Endothelial cell of umbilical vein (primary cell): ENCODE results near the gene TRPV2. TPM values are rescaled to one million over a fixed set of nuclear protein-coding genes. Genes with fewer than 3 reads are reported as not detected.

Experiments
- BruUV-seq: library from RNA; stranded (reverse); fragments of 400-500 nt; replicated peaks from 2 replicates; lab custom pipeline; 2021; lab: Mats Ljungman, UMichigan
- CTCF ChIA-PET: fragments of 300-600, 350-600 bp; sonication (Branson Sonifier 250); formaldehyde crosslinking; loops from one replicate; lab custom pipeline; 2021; ENCODE audit warnings: antibody characterized with exemption, inconsistent platforms; lab: Charles Lee
- POLR2A ChIA-PET: fragments of 300-600, 350-600 bp; sonication (Branson Sonifier 250); formaldehyde crosslinking; loops from one replicate; lab custom pipeline; 2021; ENCODE audit warnings: antibody characterized with exemption, inconsistent platforms; lab: Charles Lee
- DNase-seq: peaks from one replicate; pipeline ENCODE4 v3.0.0-alpha.2; 2011; ENCODE audit warnings: low read depth, low spot score
- FAIRE-seq: peaks from 2 replicates; lab custom pipeline; 2011; peaks lifted over from hg19 to GRCh38; lab: Jason Lieb, UNC
- H2AFZ ChIP-seq: 2 replicates; pipeline ENCODE4 v1.6.0; 2012; ENCODE audit warnings: low read depth, low read length, control low read depth, inconsistent platforms
- H3K27ac ChIP-seq: 2 replicates; pipeline ENCODE4 v1.5.1; 2011; ENCODE audit warnings: low read depth, mild to moderate bottlenecking, control low read depth, low read length, moderate library complexity; ENCODE audit not compliant: insufficient read depth
- H3K27me3 ChIP-seq, 2 experiments: 2 replicates each; pipeline versions ENCODE4 v1.6.0 to v1.6.1; 2011; ENCODE audit warnings: low read length in 2 of 2, mixed read lengths in 1 of 2; ENCODE audit not compliant: control insufficient read depth in 2 of 2, insufficient read depth in 2 of 2
- H3K36me3 ChIP-seq, 2 experiments: 2 replicates in 1 of 2; 3 replicates in 1 of 2; pipeline ENCODE4 v1.5.1; 2011; ENCODE audit warnings: low read length in 2 of 2, mild to moderate bottlenecking in 1 of 2, moderate library complexity in 1 of 2; ENCODE audit not compliant: control insufficient read depth in 2 of 2, insufficient read depth in 2 of 2; ENCODE audit errors: extremely low read depth in 1 of 2
- H3K4me1 ChIP-seq: 3 replicates; pipeline ENCODE4 v1.5.1; 2011; ENCODE audit warnings: mild to moderate bottlenecking, low read length; ENCODE audit not compliant: control insufficient read depth, insufficient read depth; ENCODE audit errors: extremely low read depth
- H3K4me2 ChIP-seq: 2 replicates; pipeline ENCODE4 v1.6.1; 2011; ENCODE audit warnings: low read length, control low read depth, mixed read lengths; ENCODE audit not compliant: insufficient read depth
- H3K4me3 ChIP-seq, 3 experiments: fragments of 200-600 bp in 1 of 3; sonication (generic), shearing (Covaris generic) in 1 of 3; replicated peaks in 1 of 3; 2 replicates each; pipeline ENCODE4 v1.5.1; 2011 to 2016; ENCODE audit warnings: control low read depth in 3 of 3, low read length in 3 of 3, mild to moderate bottlenecking in 2 of 3, inconsistent platforms in 1 of 3, low read depth in 1 of 3, moderate library complexity in 1 of 3; ENCODE audit not compliant: insufficient read depth in 1 of 3
- H3K79me2 ChIP-seq: 2 replicates; pipeline ENCODE4 v1.6.0; 2012; ENCODE audit warnings: low read length, inconsistent platforms; ENCODE audit not compliant: control insufficient read depth, insufficient read depth
- H3K9ac ChIP-seq: replicated peaks from 2 replicates; pipeline ENCODE3; 2011; ENCODE audit warnings: low read length, control low read depth; ENCODE audit not compliant: insufficient read depth; ENCODE audit errors: extremely low read depth
- H3K9me1 ChIP-seq: replicated peaks from 3 replicates; pipeline ENCODE4 v1.6.0; 2011; ENCODE audit warnings: mild to moderate bottlenecking, low read length; ENCODE audit not compliant: control insufficient read depth, insufficient read depth; ENCODE audit errors: extremely low read depth
- H3K9me3 ChIP-seq: replicated peaks from 2 replicates; pipeline ENCODE4 v1.5.1; 2012; ENCODE audit warnings: low read length, inconsistent platforms; ENCODE audit not compliant: control insufficient read depth, insufficient read depth
- H4K20me1 ChIP-seq: replicated peaks from 2 replicates; pipeline ENCODE3; 2011; ENCODE audit warnings: mild to moderate bottlenecking, low read length; ENCODE audit not compliant: control insufficient read depth, insufficient read depth; ENCODE audit errors: extremely low read depth
- CTCF ChIP-seq, 2 donors: IDR thresholded peaks; 1 replicate in 1 of 2; 2 replicates in 1 of 2; pipeline ENCODE4 v1.5.1; 2011; ENCODE audit warnings: low read length in 2 of 2, mild to moderate bottlenecking in 2 of 2, moderate library complexity in 2 of 2, control low read depth in 1 of 2, inconsistent platforms in 1 of 2, low read depth in 1 of 2; ENCODE audit not compliant: insufficient read depth in 1 of 2; ENCODE audit errors: extremely low read depth in 1 of 2
- EZH2 ChIP-seq: IDR thresholded peaks from 2 replicates; pipeline ENCODE4 v1.6.1; 2012; ENCODE audit warnings: borderline replicate concordance, low read depth, mild to moderate bottlenecking, moderate library complexity, low read length, inconsistent platforms; ENCODE audit not compliant: severe bottlenecking
- FOS ChIP-seq: IDR thresholded peaks from 2 replicates; pipeline ENCODE4 v1.6.1; 2011; ENCODE audit warnings: mild to moderate bottlenecking, low read length, moderate library complexity, borderline replicate concordance; ENCODE audit not compliant: insufficient read depth
- GATA2 ChIP-seq: IDR thresholded peaks from 2 replicates; pipeline ENCODE4 v1.7.0; 2011; ENCODE audit warnings: low read depth, mild to moderate bottlenecking, moderate library complexity, mixed read lengths, low read length; ENCODE audit not compliant: insufficient read length, insufficient read depth
- JUN ChIP-seq: IDR thresholded peaks from 2 replicates; pipeline ENCODE4 v1.6.1; 2011; ENCODE audit warnings: borderline replicate concordance, low read depth; ENCODE audit not compliant: insufficient read length, insufficient read depth
- MAX ChIP-seq: IDR thresholded peaks from 2 replicates; pipeline ENCODE4 v1.6.1; 2011; ENCODE audit not compliant: insufficient read depth, insufficient read length
- MYC ChIP-seq: IDR thresholded peaks from one replicate; pipeline ENCODE4 v1.6.1; 2011; ENCODE audit warnings: mild to moderate bottlenecking, low read depth, low read length
- POLR2A ChIP-seq: IDR thresholded peaks from 2 replicates; pipeline ENCODE4 v1.6.1; 2012; ENCODE audit warnings: low read depth, mild to moderate bottlenecking, control low read depth, low read length
- POLR2AphosphoS5 ChIP-seq: IDR thresholded peaks from 2 replicates; pipeline ENCODE4 v1.6.1; 2012; ENCODE audit warnings: low read depth, mild to moderate bottlenecking, control low read depth, low read length, moderate library complexity; ENCODE audit not compliant: insufficient read depth
- dilution Hi-C: fragments of 300-500 bp; cut with MboI; formaldehyde crosslinking; loops from one replicate; pipeline ENCODE4 v1.15.0; 2019; ENCODE audit warnings: low sequenced_read_pairs; ENCODE audit not compliant: extremely low pct_ligation_motif_present
- intact Hi-C: fragments of 100-400 bp; cut with micrococcal nuclease; formaldehyde crosslinking; loops from one replicate; pipeline ENCODE4 v1.10.0; 2022
- polyA plus RNA-seq, 4 experiments: library from polyadenylated mRNA; depleted of rRNA in 3 of 4; stranded (reverse) in 3 of 4; unstranded in 1 of 4; fragments of >200 nt; gene quantifications; 2 replicates each; pipeline versions ENCODE4 v1.2.1 to v1.2.3, GENCODE V29; 2011 to 2012; ENCODE audit warnings: missing spikeins in 1 of 4
- total RNA-seq: library from RNA; stranded (reverse); gene quantifications from 2 replicates; pipeline ENCODE4 v1.2.3, GENCODE V29; 2021

TRPV2 gene
- total and polyA plus RNA-seq, 2 donors (not counting 3 experiments of a cell fraction or from before 2014, with no cell fraction given), result 4.2 to 10.6 TPM

GRCh38 chr17:16381496-16381820 is 33.9 kb upstream of the TRPV2 start:
- peaks cover 4% of the 10 kb centered on the region for H3K4me1 ChIP-seq
- H3K9me3 ChIP-seq, result no peaks in the 10 kb centered on the region
- intact Hi-C loops, result loop anchor here (1.0 kb wide), 1 partner anchor 58 kb away; no protein-coding TSS in a partner anchor
- TF ChIP-seq CTCF (IDR thresholded peaks at IDR 0.05; ENCODE audit: extremely low read depth in 1 of 2, insufficient read depth in 1 of 2, low read depth in 1 of 2, low read length in 2 of 2) (no peak), GATA2 (no peak), MAX (no peak), MYC (no peak), EZH2 (no peak), FOS (no peak), POLR2A (no peak), POLR2AphosphoS5 (no peak), JUN (no peak)
- FAIRE-seq (no peak), DNase-seq (no peak)
- H3K9ac ChIP-seq, result peak overlapping the region; percentile 97
- dilution Hi-C loops, result no loop called here
- BruUV-seq, result no TSS peak
- no peak overlapping the region for H2AFZ ChIP-seq
- H3K9me1 ChIP-seq, result no peaks in the 10 kb centered on the region
- no peaks in the 10 kb centered on the region for H3K27me3 ChIP-seq
- ChIA-PET POLR2A (interaction anchor here (0.9 to 2.4 kb wide), 13 partner anchors 16 to 873 kb away, joined by 3 to 52 read pairs (median 9); partner anchors contain the start of gene CENPV), CTCF (interaction anchor here (1.3 to 2.2 kb wide), 3 partner anchors 18 to 47 kb away, joined by 3 to 15 read pairs (median 7); partner anchors contain the start of gene CENPV)
- H4K20me1 ChIP-seq, result no peaks in the 10 kb centered on the region
- peaks cover 24% of the 10 kb centered on the region for H3K79me2 ChIP-seq
- H3K4me3 ChIP-seq, result peak overlapping the region; percentile 65 to 90 (median 88)
- peak overlapping the region; percentile 97 for H3K27ac ChIP-seq
- H3K36me3 ChIP-seq, result peaks cover 0 to 12% of the 10 kb centered on the region in 2 experiments
- peak overlapping the region; percentile 91 for H3K4me2 ChIP-seq
